GM18858 (cell line): Measurements from ENCODE around the gene UCK2.

Experiments used
- ATAC-seq: cut with Tn5 transposase; IDR thresholded peaks from one replicate; pipeline ENCODE4 v1.9.1; 2021; ENCODE audit not compliant: unreplicated experiment

The UCK2 gene

GRCh38 chr1:165854101-165854845 lies 26.9 kb downstream of the UCK2 start:
- ATAC-seq: no peak

- no peak for ATAC-seq
Measured at GRCh38 chr1:165855010-165855838, 27.8 kb downstream of the UCK2 start.

GRCh38 chr1:165856021-165856420 lies 28.6 kb downstream of the UCK2 start:
- no peak for ATAC-seq

GRCh38 chr1:165856606-165857005 lies 29.2 kb downstream of the UCK2 start:
- ATAC-seq: no peak

- peak; percentile 85 for ATAC-seq
Measured at GRCh38 chr1:165857046-165857801, 29.8 kb downstream of the UCK2 start.

- ATAC-seq: no peak
Measured at GRCh38 chr1:165858364-165858823, 31.0 kb downstream of the UCK2 start.

- no peak for ATAC-seq
Measured at GRCh38 chr1:165858967-165859845, 31.8 kb downstream of the UCK2 start.

- ATAC-seq: no peak
Measured at GRCh38 chr1:165860065-165860464, 32.7 kb downstream of the UCK2 start.

- ATAC-seq: no peak
Measured at GRCh38 chr1:165861911-165862310, 34.5 kb downstream of the UCK2 start.

GRCh38 chr1:165862448-165862847 lies 35.0 kb downstream of the UCK2 start:
- peak; percentile 60 for ATAC-seq

- ATAC-seq: no peak
Measured at GRCh38 chr1:165863346-165863745, 35.9 kb downstream of the UCK2 start.

- no peak for ATAC-seq
Measured at GRCh38 chr1:165865633-165866340, 38.4 kb downstream of the UCK2 start.

GRCh38 chr1:165869343-165869742 lies 41.9 kb downstream of the UCK2 start:
- no peak for ATAC-seq

- peak; percentile 82 for ATAC-seq
Measured at GRCh38 chr1:165871311-165872067, 44.1 kb downstream of the UCK2 start.

- no peak for ATAC-seq
Measured at GRCh38 chr1:165873481-165873880, 46.1 kb downstream of the UCK2 start.

- no peak for ATAC-seq
Measured at GRCh38 chr1:165874643-165875042, 47.2 kb downstream of the UCK2 start.

GRCh38 chr1:165875171-165875570 lies 47.8 kb downstream of the UCK2 start:
- no peak for ATAC-seq

- no peak for ATAC-seq
Measured at GRCh38 chr1:165875604-165876003, 48.2 kb downstream of the UCK2 start.

GRCh38 chr1:165876121-165876520 lies 48.7 kb downstream of the UCK2 start:
- ATAC-seq: peak; percentile 23
